Liver (tissue), 9 donors: ENCODE results near the gene MEGF10. TPM values are rescaled to one million over a fixed set of nuclear protein-coding genes. Genes with fewer than 3 reads are reported as not detected.
"Not testable (repeated sequence)": the region's sequence is repeated elsewhere in the genome, so short reads cannot be mapped to it uniquely, and the experiment has no call there.

Experiments used
- DNase-seq: peaks from one replicate; pipeline ENCODE4 v3.0.0-alpha.2; 2017; ENCODE audit warnings: low spot score
- H3K27ac ChIP-seq, 2 donors: one replicate each; pipeline ENCODE4 v1.7.0; 2013; ENCODE audit warnings: inconsistent platforms in 2 of 2, low read length in 2 of 2, control low read depth in 1 of 2, low read depth in 1 of 2, mild to moderate bottlenecking in 1 of 2
- H3K27me3 ChIP-seq, 4 donors: one replicate each; pipeline versions ENCODE4 v1.6.1 to v1.7.0; 2013; ENCODE audit warnings: low read length in 3 of 4, inconsistent platforms in 1 of 4, mild to moderate bottlenecking in 1 of 4, moderate library complexity in 1 of 4; ENCODE audit not compliant: control insufficient read depth in 4 of 4, insufficient read depth in 4 of 4
- H3K36me3 ChIP-seq, 4 donors: one replicate each; pipeline versions ENCODE4 v1.6.1 to v1.7.0; 2013; ENCODE audit warnings: low read length in 3 of 4, mild to moderate bottlenecking in 3 of 4, low read depth in 1 of 4, moderate library complexity in 1 of 4; ENCODE audit not compliant: control insufficient read depth in 4 of 4, insufficient read depth in 3 of 4
- H3K4me1 ChIP-seq, 4 donors: one replicate each; pipeline versions ENCODE4 v1.6.1 to v1.7.0; 2013; ENCODE audit warnings: low read length in 3 of 4, mild to moderate bottlenecking in 3 of 4, moderate library complexity in 1 of 4; ENCODE audit not compliant: control insufficient read depth in 4 of 4, insufficient read depth in 4 of 4
- H3K4me3 ChIP-seq, 3 donors: one replicate each; pipeline versions ENCODE4 v1.6.1 to v1.7.0; 2013; ENCODE audit warnings: low read length in 3 of 3, control low read depth in 1 of 3, low read depth in 1 of 3, mild to moderate bottlenecking in 1 of 3
- H3K9ac ChIP-seq, 2 donors: one replicate each; pipeline ENCODE4 v1.7.0; 2013; ENCODE audit warnings: low read length in 2 of 2, mild to moderate bottlenecking in 2 of 2, moderate library complexity in 2 of 2, control low read depth in 1 of 2, low read depth in 1 of 2
- H3K9me3 ChIP-seq, 4 donors: one replicate each; pipeline versions ENCODE4 v1.6.1 to v1.7.0; 2013; ENCODE audit warnings: low read length in 3 of 4; ENCODE audit not compliant: control insufficient read depth in 4 of 4
- EGR1 ChIP-seq, 2 donors: IDR thresholded peaks; 2 replicates each; pipeline ENCODE4 v1.6.1; 2016 to 2018; ENCODE audit warnings: antibody characterized with exemption in 2 of 2, low read depth in 2 of 2
- FOXA1 ChIP-seq: IDR thresholded peaks from 2 replicates; pipeline ENCODE4 v1.6.1; 2016; ENCODE audit warnings: antibody characterized with exemption
- FOXA2 ChIP-seq: IDR thresholded peaks from 2 replicates; pipeline ENCODE4 v1.6.1; 2016; ENCODE audit warnings: antibody characterized with exemption
- GABPA ChIP-seq, 2 donors: IDR thresholded peaks in 1 of 2; conservative IDR thresholded peaks in 1 of 2; 2 replicates each; pipeline ENCODE4 v1.6.1; 2016; ENCODE audit warnings: antibody characterized with exemption in 2 of 2, mild to moderate bottlenecking in 1 of 2, moderate library complexity in 1 of 2
- HNF4A ChIP-seq, 2 donors: conservative IDR thresholded peaks; 2 replicates each; pipeline ENCODE4 v1.6.1; 2016; ENCODE audit warnings: antibody characterized with exemption in 2 of 2, mild to moderate bottlenecking in 2 of 2
- HNF4G ChIP-seq: IDR thresholded peaks from 2 replicates; pipeline ENCODE4 v1.6.1; 2016; ENCODE audit warnings: antibody characterized with exemption
- RAD21 ChIP-seq, 2 donors: IDR thresholded peaks; 2 replicates each; pipeline ENCODE4 v1.6.1; 2016; ENCODE audit warnings: antibody characterized with exemption in 2 of 2, mild to moderate bottlenecking in 2 of 2
- RXRA ChIP-seq, 2 donors: IDR thresholded peaks; 2 replicates each; pipeline ENCODE4 v1.6.1; 2017 to 2018; ENCODE audit warnings: antibody characterized with exemption in 2 of 2, mild to moderate bottlenecking in 1 of 2
- SP1 ChIP-seq: IDR thresholded peaks from 2 replicates; pipeline ENCODE4 v1.6.1; 2018; ENCODE audit warnings: antibody characterized with exemption, mild to moderate bottlenecking
- TAF1 ChIP-seq: conservative IDR thresholded peaks from 2 replicates; pipeline ENCODE4 v1.6.1; 2016; ENCODE audit warnings: antibody characterized with exemption, mild to moderate bottlenecking
- WGBS: extraction: QIAGEN DNeasy Blood & Tissue Kit; methylation state at CpG from one replicate; pipeline ENCODE4 v1.1.7; 2013; 5-methylcytosine and 5-hydroxymethylcytosine counted together
- polyA plus RNA-seq, 2 donors: library from polyadenylated mRNA; stranded (reverse) in 1 of 2; unstranded in 1 of 2; fragments of 200-250 nt in 1 of 2; fragments of >200 nt in 1 of 2; fragmentation: Nextera tagmentation in 1 of 2; extraction: Ambion mirVana in 1 of 2; gene quantifications; one replicate each; pipeline versions ENCODE4 v1.2.1 to v1.2.3, GENCODE V29; 2013 to 2015
- total RNA-seq, 2 donors: library from RNA; depleted of rRNA; stranded (reverse); fragments of >200 nt; gene quantifications; one replicate each; pipeline ENCODE4 v1.2.3, GENCODE V29; 2014
- TF ChIP-seq, protein P1 (sequence below): IDR thresholded peaks from 2 replicates; pipeline ENCODE4 v1.6.1; 2016; ENCODE audit warnings: antibody characterized with exemption
- TF ChIP-seq, protein P2 (sequence below): IDR thresholded peaks from 2 replicates; pipeline ENCODE4 v1.6.1; 2016; ENCODE audit warnings: antibody characterized with exemption
- TF ChIP-seq, protein P3 (sequence below): IDR thresholded peaks from 2 replicates; pipeline ENCODE4 v1.6.1; 2016; ENCODE audit warnings: antibody characterized with exemption
- TF ChIP-seq, protein P4 (sequence below): fragments of 150-350 bp; IDR thresholded peaks from 2 replicates; pipeline ENCODE4 v1.5.1; 2017; ENCODE audit warnings: improper control_type of control experiment, low read depth, low read length; ENCODE audit not compliant: missing input control
- TF ChIP-seq, protein P5 (sequence below): IDR thresholded peaks from 2 replicates; pipeline ENCODE4 v1.6.1; 2016; ENCODE audit warnings: antibody characterized with exemption, mild to moderate bottlenecking
- donor health status: healthy.
- donor health status: healthy.
- donor health status: healthy.
- donor health status: healthy.
- donor health status: healthy.

MEGF10 gene
- total and polyA plus RNA-seq, 4 donors = 0.05 to 1.0 (median 0.33) TPM; not detected in 1

DNA sequence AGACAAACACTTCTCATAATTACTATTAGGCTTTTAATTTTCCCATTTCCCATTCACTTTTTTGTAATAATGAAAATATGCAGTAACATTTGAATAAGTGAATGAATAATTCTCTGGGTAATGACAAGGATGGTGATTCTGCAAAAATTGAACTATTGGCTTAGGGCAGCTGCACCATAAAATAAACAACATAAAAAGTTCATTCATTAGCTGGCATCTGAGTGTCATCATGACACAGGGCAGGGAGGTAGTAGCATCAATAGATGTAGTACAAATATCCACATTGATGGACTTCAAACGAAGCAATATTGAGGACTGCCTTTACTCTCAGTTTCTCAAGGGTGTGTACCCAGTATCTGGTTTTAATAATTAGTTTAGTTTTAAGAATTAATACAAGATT is 4.9 kb downstream of the MEGF10 start:
- 63% methylated on average over 1 of the region's 1 CpG for WGBS
- Histone ChIP-seq H3K9ac (no peak overlapping the region), H3K27ac (no peak overlapping the region), H3K4me3 (no peak overlapping the region), H3K36me3 (no peaks in the 10 kb centered on the region), H3K27me3 (peaks cover 2 to 8% (median 5%) of the 10 kb centered on the region in 4 donors), H3K4me1 (peaks cover 3 to 6% (median 5%) of the 10 kb centered on the region in 4 donors), H3K9me3 (no peaks in the 10 kb centered on the region)
- no peak for DNase-seq
- TF ChIP-seq, protein P1, sequence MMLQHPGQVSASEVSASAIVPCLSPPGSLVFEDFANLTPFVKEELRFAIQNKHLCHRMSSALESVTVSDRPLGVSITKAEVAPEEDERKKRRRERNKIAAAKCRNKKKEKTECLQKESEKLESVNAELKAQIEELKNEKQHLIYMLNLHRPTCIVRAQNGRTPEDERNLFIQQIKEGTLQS = no peak
- TF ChIP-seq TAF1 (no peak), FOXA2 (no peak), HNF4G (no peak), RXRA (IDR thresholded peaks at IDR 0.05) (no peak), HNF4A (conservative IDR thresholded peaks at IDR 0.05) (no peak), EGR1 (IDR thresholded peaks at IDR 0.05; ENCODE audit: low read depth in 2 of 2) (no peak), RAD21 (IDR thresholded peaks at IDR 0.05) (no peak), SP1 (no peak)
- TF ChIP-seq, protein P2, sequence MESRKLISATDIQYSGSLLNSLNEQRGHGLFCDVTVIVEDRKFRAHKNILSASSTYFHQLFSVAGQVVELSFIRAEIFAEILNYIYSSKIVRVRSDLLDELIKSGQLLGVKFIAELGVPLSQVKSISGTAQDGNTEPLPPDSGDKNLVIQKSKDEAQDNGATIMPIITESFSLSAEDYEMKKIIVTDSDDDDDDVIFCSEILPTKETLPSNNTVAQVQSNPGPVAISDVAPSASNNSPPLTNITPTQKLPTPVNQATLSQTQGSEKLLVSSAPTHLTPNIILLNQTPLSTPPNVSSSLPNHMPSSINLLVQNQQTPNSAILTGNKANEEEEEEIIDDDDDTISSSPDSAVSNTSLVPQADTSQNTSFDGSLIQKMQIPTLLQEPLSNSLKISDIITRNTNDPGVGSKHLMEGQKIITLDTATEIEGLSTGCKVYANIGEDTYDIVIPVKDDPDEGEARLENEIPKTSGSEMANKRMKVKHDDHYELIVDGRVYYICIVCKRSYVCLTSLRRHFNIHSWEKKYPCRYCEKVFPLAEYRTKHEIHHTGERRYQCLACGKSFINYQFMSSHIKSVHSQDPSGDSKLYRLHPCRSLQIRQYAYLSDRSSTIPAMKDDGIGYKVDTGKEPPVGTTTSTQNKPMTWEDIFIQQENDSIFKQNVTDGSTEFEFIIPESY = no peak

DNA sequence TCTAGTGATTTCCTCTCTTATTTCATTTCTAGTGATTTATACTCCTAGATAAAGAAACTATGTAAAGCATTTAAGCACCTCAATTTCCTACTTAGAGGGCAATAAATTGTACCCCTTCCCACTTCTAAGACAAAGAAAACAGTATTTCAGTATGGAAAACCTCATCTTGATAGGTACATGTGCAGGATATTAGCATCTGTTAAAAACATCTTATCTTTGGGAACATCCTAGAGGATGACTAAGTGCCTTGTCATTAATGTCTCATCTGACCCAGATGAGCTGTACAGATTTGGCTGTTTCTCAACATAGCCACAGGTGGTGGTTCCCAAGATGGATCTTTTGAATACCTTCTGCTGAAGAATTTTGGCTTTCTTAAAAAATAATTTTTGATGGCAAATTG is 5.7 kb downstream of the MEGF10 start:
- Histone ChIP-seq H3K9me3 (no peaks in the 10 kb centered on the region), H3K4me3 (no peak overlapping the region), H3K36me3 (no peaks in the 10 kb centered on the region), H3K27ac (no peak overlapping the region), H3K4me1 (no peaks in the 10 kb centered on the region), H3K27me3 (peaks cover 0 to 8% (median 2%) of the 10 kb centered on the region in 4 donors), H3K9ac (no peak overlapping the region)
- DNase-seq = no peak
- TF ChIP-seq HNF4G (no peak), TAF1 (no peak), RXRA (IDR thresholded peaks at IDR 0.05) (no peak), HNF4A (conservative IDR thresholded peaks at IDR 0.05) (no peak), EGR1 (IDR thresholded peaks at IDR 0.05; ENCODE audit: low read depth in 2 of 2) (no peak), GABPA (IDR thresholded peaks at IDR 0.05 in 1 of 2, conservative IDR thresholded peaks at IDR 0.05 in 1 of 2) (no peak), FOXA1 (no peak)
- TF ChIP-seq, protein P2 = no peak
- TF ChIP-seq, protein P1 = no peak
- TF ChIP-seq, protein P3, sequence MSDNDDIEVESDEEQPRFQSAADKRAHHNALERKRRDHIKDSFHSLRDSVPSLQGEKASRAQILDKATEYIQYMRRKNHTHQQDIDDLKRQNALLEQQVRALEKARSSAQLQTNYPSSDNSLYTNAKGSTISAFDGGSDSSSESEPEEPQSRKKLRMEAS = no peak
- TF ChIP-seq, protein P4, sequence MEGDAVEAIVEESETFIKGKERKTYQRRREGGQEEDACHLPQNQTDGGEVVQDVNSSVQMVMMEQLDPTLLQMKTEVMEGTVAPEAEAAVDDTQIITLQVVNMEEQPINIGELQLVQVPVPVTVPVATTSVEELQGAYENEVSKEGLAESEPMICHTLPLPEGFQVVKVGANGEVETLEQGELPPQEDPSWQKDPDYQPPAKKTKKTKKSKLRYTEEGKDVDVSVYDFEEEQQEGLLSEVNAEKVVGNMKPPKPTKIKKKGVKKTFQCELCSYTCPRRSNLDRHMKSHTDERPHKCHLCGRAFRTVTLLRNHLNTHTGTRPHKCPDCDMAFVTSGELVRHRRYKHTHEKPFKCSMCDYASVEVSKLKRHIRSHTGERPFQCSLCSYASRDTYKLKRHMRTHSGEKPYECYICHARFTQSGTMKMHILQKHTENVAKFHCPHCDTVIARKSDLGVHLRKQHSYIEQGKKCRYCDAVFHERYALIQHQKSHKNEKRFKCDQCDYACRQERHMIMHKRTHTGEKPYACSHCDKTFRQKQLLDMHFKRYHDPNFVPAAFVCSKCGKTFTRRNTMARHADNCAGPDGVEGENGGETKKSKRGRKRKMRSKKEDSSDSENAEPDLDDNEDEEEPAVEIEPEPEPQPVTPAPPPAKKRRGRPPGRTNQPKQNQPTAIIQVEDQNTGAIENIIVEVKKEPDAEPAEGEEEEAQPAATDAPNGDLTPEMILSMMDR = no peak
- TF ChIP-seq, protein P5, sequence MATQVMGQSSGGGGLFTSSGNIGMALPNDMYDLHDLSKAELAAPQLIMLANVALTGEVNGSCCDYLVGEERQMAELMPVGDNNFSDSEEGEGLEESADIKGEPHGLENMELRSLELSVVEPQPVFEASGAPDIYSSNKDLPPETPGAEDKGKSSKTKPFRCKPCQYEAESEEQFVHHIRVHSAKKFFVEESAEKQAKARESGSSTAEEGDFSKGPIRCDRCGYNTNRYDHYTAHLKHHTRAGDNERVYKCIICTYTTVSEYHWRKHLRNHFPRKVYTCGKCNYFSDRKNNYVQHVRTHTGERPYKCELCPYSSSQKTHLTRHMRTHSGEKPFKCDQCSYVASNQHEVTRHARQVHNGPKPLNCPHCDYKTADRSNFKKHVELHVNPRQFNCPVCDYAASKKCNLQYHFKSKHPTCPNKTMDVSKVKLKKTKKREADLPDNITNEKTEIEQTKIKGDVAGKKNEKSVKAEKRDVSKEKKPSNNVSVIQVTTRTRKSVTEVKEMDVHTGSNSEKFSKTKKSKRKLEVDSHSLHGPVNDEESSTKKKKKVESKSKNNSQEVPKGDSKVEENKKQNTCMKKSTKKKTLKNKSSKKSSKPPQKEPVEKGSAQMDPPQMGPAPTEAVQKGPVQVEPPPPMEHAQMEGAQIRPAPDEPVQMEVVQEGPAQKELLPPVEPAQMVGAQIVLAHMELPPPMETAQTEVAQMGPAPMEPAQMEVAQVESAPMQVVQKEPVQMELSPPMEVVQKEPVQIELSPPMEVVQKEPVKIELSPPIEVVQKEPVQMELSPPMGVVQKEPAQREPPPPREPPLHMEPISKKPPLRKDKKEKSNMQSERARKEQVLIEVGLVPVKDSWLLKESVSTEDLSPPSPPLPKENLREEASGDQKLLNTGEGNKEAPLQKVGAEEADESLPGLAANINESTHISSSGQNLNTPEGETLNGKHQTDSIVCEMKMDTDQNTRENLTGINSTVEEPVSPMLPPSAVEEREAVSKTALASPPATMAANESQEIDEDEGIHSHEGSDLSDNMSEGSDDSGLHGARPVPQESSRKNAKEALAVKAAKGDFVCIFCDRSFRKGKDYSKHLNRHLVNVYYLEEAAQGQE = no peak

DNA sequence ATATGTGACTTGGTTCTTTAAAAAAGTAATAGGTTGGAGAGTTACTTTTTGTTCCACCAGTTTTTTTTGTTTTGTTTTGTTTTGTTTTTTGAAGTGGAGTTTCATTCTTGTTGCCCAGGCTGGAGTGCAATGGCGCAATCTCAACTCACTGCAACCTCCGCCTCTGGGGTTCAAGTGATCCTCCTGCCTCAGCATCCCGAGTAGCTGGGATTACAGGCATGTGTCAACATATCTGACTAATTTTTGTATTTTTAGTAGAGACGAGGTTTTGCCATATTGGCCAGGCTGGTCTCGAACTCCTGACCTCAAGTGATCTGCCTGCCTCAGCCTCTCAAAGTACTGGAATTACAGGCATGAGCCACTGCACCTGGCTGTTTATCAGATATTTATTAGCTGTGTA is 6.3 kb downstream of the MEGF10 start:
- H3K4me3 ChIP-seq, H3K4me1 ChIP-seq, H3K27ac ChIP-seq, DNase-seq, H3K27me3 ChIP-seq, H3K36me3 ChIP-seq, H3K9me3 ChIP-seq, H3K9ac ChIP-seq: not testable (repeated sequence)
- WGBS = 64% methylated on average over 5 of the region's 5 CpGs
